OCI-LY1 (cell line): ENCODE measurements around the gene PRAC1.

Source experiments
- H2AFZ ChIP-seq: fragments of 200-600 bp; sonication (generic), shearing (Covaris generic); 2 replicates; pipeline ENCODE4 v1.6.0; 2014; ENCODE audit warnings: antibody characterized with exemption, mild to moderate bottlenecking, low read length
- H3F3A ChIP-seq: fragments of 200-600 bp; sonication (generic), shearing (Covaris generic); 2 replicates; pipeline ENCODE4 v1.6.0; 2014; ENCODE audit warnings: mild to moderate bottlenecking, antibody characterized with exemption, low read length, moderate library complexity; ENCODE audit not compliant: insufficient read depth
- H3K27ac ChIP-seq: fragments of 200-600 bp; sonication (generic); 2 replicates; pipeline ENCODE4 v1.5.1; 2014; ENCODE audit warnings: low read length, mixed run types, mild to moderate bottlenecking, low read depth; ENCODE audit not compliant: poor library complexity, severe bottlenecking
- H3K27me3 ChIP-seq: fragments of 200-600 bp; sonication (generic); 2 replicates; pipeline ENCODE4 v1.6.0; 2014; ENCODE audit warnings: antibody characterized with exemption, mild to moderate bottlenecking, low read length, moderate library complexity; ENCODE audit not compliant: insufficient read depth
- H3K36me3 ChIP-seq: fragments of 200-600 bp; sonication (generic); 2 replicates; pipeline ENCODE4 v1.6.1; 2014; ENCODE audit warnings: mild to moderate bottlenecking, antibody characterized with exemption, low read length, moderate library complexity, mixed read lengths; ENCODE audit not compliant: insufficient read depth
- H3K4me1 ChIP-seq: fragments of 200-600 bp; sonication (generic); 2 replicates; pipeline ENCODE4 v1.5.1; 2014; ENCODE audit warnings: mild to moderate bottlenecking, low read length, moderate library complexity; ENCODE audit not compliant: insufficient read depth, severe bottlenecking
- H3K4me2 ChIP-seq: fragments of 200-600 bp; sonication (generic), shearing (Covaris generic); 2 replicates; pipeline ENCODE4 v1.6.1; 2014; ENCODE audit warnings: low read length
- H3K4me3 ChIP-seq: fragments of 200-600 bp; sonication (generic); 2 replicates; pipeline ENCODE4 v1.5.1; 2014; ENCODE audit warnings: low read length, low read depth, mild to moderate bottlenecking, mixed read lengths; ENCODE audit not compliant: poor library complexity, severe bottlenecking
- H3K79me2 ChIP-seq: fragments of 200-600 bp; shearing (Covaris generic); 2 replicates; pipeline ENCODE4 v1.6.1; 2016; ENCODE audit warnings: mixed run types, low read length, mixed read lengths; ENCODE audit not compliant: insufficient read depth
- H3K9ac ChIP-seq: fragments of 200-600 bp; sonication (generic), shearing (Covaris generic); 2 replicates; pipeline ENCODE4 v1.6.1; 2014; ENCODE audit warnings: mild to moderate bottlenecking, low read length, mixed read lengths
- H3K9me2 ChIP-seq: fragments of 200-600 bp; sonication (generic), shearing (Covaris generic); 2 replicates; pipeline ENCODE4 v1.6.1; 2014; ENCODE audit warnings: low read depth, mild to moderate bottlenecking, low read length, mixed read lengths
- H3K9me3 ChIP-seq: fragments of 200-600 bp; shearing (Covaris generic); 2 replicates; pipeline ENCODE4 v1.6.1; 2014; ENCODE audit warnings: low read length, mixed read lengths
- H4K20me1 ChIP-seq: fragments of 200-600 bp; sonication (generic), shearing (Covaris generic); 2 replicates; pipeline ENCODE4 v1.6.0; 2016; ENCODE audit warnings: mild to moderate bottlenecking, low read length; ENCODE audit not compliant: insufficient read depth
- CTCF ChIP-seq: fragments of 200-600 bp; sonication (generic), shearing (Covaris generic); IDR thresholded peaks from 2 replicates; pipeline ENCODE4 v1.5.1; 2017; ENCODE audit warnings: mild to moderate bottlenecking, antibody characterized with exemption, low read length, moderate library complexity, mixed read lengths
- EZH2 ChIP-seq: fragments of 200-600 bp; sonication (generic), shearing (Covaris generic); IDR thresholded peaks from 2 replicates; pipeline ENCODE4 v1.8.0; 2017; ENCODE audit warnings: borderline replicate concordance, mixed run types, mild to moderate bottlenecking, antibody characterized with exemption, low read length, moderate library complexity, mixed read lengths

The PRAC1 gene

GRCh38 chr17:48719642-48720265 lies 2.6 kb downstream of the PRAC1 start:
- no peak overlapping the region for H3K4me2 ChIP-seq
- no peak overlapping the region for H3K27ac ChIP-seq
- no peak overlapping the region for H3K4me3 ChIP-seq
- TF ChIP-seq CTCF, result no peak
- TF ChIP-seq EZH2, result no peak
- no peaks in the 10 kb centered on the region for H3K27me3 ChIP-seq
- H3K9me2 ChIP-seq, result no peaks in the 10 kb centered on the region
- no peaks in the 10 kb centered on the region for H3K79me2 ChIP-seq
- no peaks in the 10 kb centered on the region for H3K36me3 ChIP-seq
- H3F3A ChIP-seq, result no peaks in the 10 kb centered on the region
- H3K9ac ChIP-seq, result no peak overlapping the region
- H3K9me3 ChIP-seq, result no peaks in the 10 kb centered on the region
- no peaks in the 10 kb centered on the region for H3K4me1 ChIP-seq
- H4K20me1 ChIP-seq, result no peaks in the 10 kb centered on the region
- H2AFZ ChIP-seq, result no peak overlapping the region

- no peak overlapping the region for H3K9ac ChIP-seq
Measured at GRCh38 chr17:48718761-48719641, 3.3 kb downstream of the PRAC1 start.

GRCh38 chr17:48718227-48718760 lies 4.0 kb downstream of the PRAC1 start:
- Histone ChIP-seq H3K27me3 (no peaks in the 10 kb centered on the region), H4K20me1 (no peaks in the 10 kb centered on the region)

More at GRCh38 chr17:48718761-48719641, 3.3 kb downstream of the PRAC1 start:
- H3K4me1 ChIP-seq, result no peaks in the 10 kb centered on the region
- no peaks in the 10 kb centered on the region for H3K36me3 ChIP-seq
- H3K79me2 ChIP-seq, result no peaks in the 10 kb centered on the region
- H4K20me1 ChIP-seq, result no peaks in the 10 kb centered on the region
- TF ChIP-seq EZH2 (no peak), CTCF (no peak)
- no peaks in the 10 kb centered on the region for H3K27me3 ChIP-seq
- no peaks in the 10 kb centered on the region for H3K9me3 ChIP-seq
- H3K27ac ChIP-seq, result no peak overlapping the region
- H3K9me2 ChIP-seq, result no peaks in the 10 kb centered on the region
- H3K4me3 ChIP-seq, result no peak overlapping the region
- H2AFZ ChIP-seq, result no peak overlapping the region
- no peaks in the 10 kb centered on the region for H3F3A ChIP-seq
- no peak overlapping the region for H3K4me2 ChIP-seq

More at GRCh38 chr17:48718227-48718760, 4.0 kb downstream of the PRAC1 start:
- Histone ChIP-seq H3K4me3 (no peak overlapping the region), H2AFZ (no peak overlapping the region), H3K36me3 (no peaks in the 10 kb centered on the region), H3K79me2 (no peaks in the 10 kb centered on the region), H3K4me1 (no peaks in the 10 kb centered on the region), H3K9ac (no peak overlapping the region), H3K27ac (no peak overlapping the region), H3K4me2 (no peak overlapping the region), H3K9me2 (no peaks in the 10 kb centered on the region), H3K9me3 (no peaks in the 10 kb centered on the region), H3F3A (no peaks in the 10 kb centered on the region)
- TF ChIP-seq CTCF (no peak), EZH2 (no peak)
